ENCODE data around the gene CREBBP. TPM values are rescaled to one million over a fixed set of nuclear protein-coding genes. Genes with fewer than 3 reads are reported as not detected.

Gene CREBBP
- total and polyA plus RNA-seq, 7 donors, result 7.1 to 54.9 (median 44.1) TPM

DNA sequence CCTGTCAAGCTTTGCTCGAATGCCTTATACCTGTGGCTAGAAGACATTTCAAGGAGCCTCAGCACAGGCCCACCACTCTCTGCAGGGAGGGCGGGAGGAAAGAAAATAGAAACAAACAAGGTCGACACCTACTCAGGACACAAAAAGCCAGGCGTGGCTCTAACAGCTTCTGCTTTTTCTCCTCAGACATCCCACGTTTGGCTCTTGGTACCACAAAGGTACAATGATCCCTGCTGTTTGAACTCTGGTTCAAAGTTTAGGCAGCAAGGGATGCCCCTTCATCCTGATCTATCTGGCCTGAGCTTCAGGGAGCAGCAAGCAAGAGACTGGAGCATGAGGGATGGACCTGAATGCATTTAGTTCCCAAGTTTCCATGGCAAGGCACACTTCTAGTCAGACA lies 57.1 kb downstream of the CREBBP start:
- Histone ChIP-seq H3K27me3 (ENCODE audit: insufficient read depth in 3 of 3, low read length in 2 of 3) (no peaks in the 10 kb centered on the region), H3K4me1 (peaks cover 87% of the 10 kb centered on the region), H3K36me3 (ENCODE audit: insufficient read depth in 1 of 2, low read depth in 1 of 2) (no peaks in the 10 kb centered on the region), H3K27ac (peak overlapping the region; percentile 36), H3K9me3 (no peaks in the 10 kb centered on the region), H3K4me3 (no peak overlapping the region)
- no peak for DNase-seq
- WGBS, 3 donors, result 67 to 68% (median 67%) methylated on average over 5 of the region's 5 CpGs
- TF ChIP-seq CTCF (IDR thresholded peaks at IDR 0.05), result no peak
- intact Hi-C loops (cut with DNase I), result loop anchor here in 1 of 2 donors (5.0 kb wide), 1 partner anchor 34 kb away; no protein-coding TSS in a partner anchor
- no peak for ATAC-seq

- intact Hi-C loops (cut with DNase I), result loop anchor here in 1 of 2 donors (5.0 kb wide), 1 partner anchor 35 kb away; no protein-coding TSS in a partner anchor
- no peaks in the 10 kb centered on the region for H3K27me3 ChIP-seq (ENCODE audit: insufficient read depth in 3 of 3, low read length in 2 of 3)
- ATAC-seq, result peak in 2 of 4 donors; percentile 36 to 40
- peak in 1 of 2 donors; percentile 41 for DNase-seq
- TF ChIP-seq CTCF (IDR thresholded peaks at IDR 0.05), result no peak
- peaks cover 93% of the 10 kb centered on the region for H3K4me1 ChIP-seq
- WGBS, 3 donors, result 40 to 53% (median 46%) methylated on average over 11 of the region's 11 CpGs
- H3K27ac ChIP-seq, result peak overlapping the region; percentile 36
- H3K36me3 ChIP-seq (ENCODE audit: insufficient read depth in 1 of 2, low read depth in 1 of 2), result no peaks in the 10 kb centered on the region
- H3K4me3 ChIP-seq, result no peak overlapping the region
- no peaks in the 10 kb centered on the region for H3K9me3 ChIP-seq
Observed at GRCh38 chr16:3822366-3823045, 58.0 kb downstream of the CREBBP start.

DNA sequence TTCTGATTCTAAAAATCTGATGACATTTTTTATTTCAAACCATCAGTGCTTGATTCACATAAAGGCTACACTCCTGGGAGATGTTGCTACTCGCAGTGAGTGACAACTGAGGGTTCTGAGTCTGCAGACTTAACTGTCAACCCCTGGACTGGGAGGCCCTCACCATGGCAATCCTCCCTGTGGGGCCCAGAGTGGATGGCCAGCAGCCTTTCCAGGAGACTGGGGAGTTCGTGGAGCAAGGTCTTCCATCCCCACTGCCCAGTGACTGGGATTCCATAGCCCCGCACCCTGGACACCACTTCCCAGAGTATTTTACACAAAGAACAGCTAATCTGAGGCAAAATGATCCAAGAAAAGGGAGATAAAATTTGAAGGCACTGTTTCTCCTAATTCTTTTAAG lies 59.3 kb downstream of the CREBBP start:
- TF ChIP-seq CTCF (IDR thresholded peaks at IDR 0.05), result no peak

GRCh38 chr16:3819746-3820724 lies 60.5 kb downstream of the CREBBP start:
- DNase-seq (no peak), ATAC-seq (peak in 3 of 4 donors; percentile 51 to 62 (median 60))
- no peaks in the 10 kb centered on the region for H3K27me3 ChIP-seq (ENCODE audit: insufficient read depth in 3 of 3, low read length in 2 of 3)
- intact Hi-C loops (cut with DNase I), result loop anchor here in 1 of 2 donors (5.0 kb wide), 1 partner anchor 37 kb away; no protein-coding TSS in a partner anchor
- peak overlapping the region; percentile 36 for H3K27ac ChIP-seq
- no peak overlapping the region for H3K4me3 ChIP-seq
- peaks cover 93% of the 10 kb centered on the region for H3K4me1 ChIP-seq
- TF ChIP-seq CTCF (IDR thresholded peaks at IDR 0.05), result no peak
- 17 to 25% (median 20%) methylated on average over 8 of the region's 8 CpGs for WGBS, 3 donors
- no peaks in the 10 kb centered on the region for H3K9me3 ChIP-seq
- H3K36me3 ChIP-seq (ENCODE audit: insufficient read depth in 1 of 2, low read depth in 1 of 2), result no peaks in the 10 kb centered on the region

More for the DNA sequence above, 59.3 kb downstream of the CREBBP start:
- intact Hi-C loops (cut with DNase I), result loop anchor here in 1 of 2 donors (5.0 kb wide), 1 partner anchor 36 kb away; no protein-coding TSS in a partner anchor
- H3K27me3 ChIP-seq (ENCODE audit: insufficient read depth in 3 of 3, low read length in 2 of 3), result no peaks in the 10 kb centered on the region
- H3K4me3 ChIP-seq, result no peak overlapping the region
- no peak overlapping the region for H3K27ac ChIP-seq
- no peaks in the 10 kb centered on the region for H3K36me3 ChIP-seq (ENCODE audit: insufficient read depth in 1 of 2, low read depth in 1 of 2)
- no peaks in the 10 kb centered on the region for H3K9me3 ChIP-seq
- DNase-seq (no peak), ATAC-seq (no peak)
- H3K4me1 ChIP-seq, result peaks cover 94% of the 10 kb centered on the region
- 74 to 87% (median 78%) methylated on average over 3 of the region's 3 CpGs for WGBS, 3 donors

Measured in psoas muscle (tissue), 8 donors.